Lower lobe of right lung (tissue), 2 donors: Measurements from ENCODE around the gene CA10. TPM values are rescaled to one million over a fixed set of nuclear protein-coding genes. Genes with fewer than 3 reads are reported as not detected.

ENCODE experiments used
- ATAC-seq, 2 donors: fragments of 200-7000 bp; cut with Tn5 transposase; one replicate each; pipeline ENCODE4 v1.9.1; 2020 to 2022; ENCODE audit warnings: mild to moderate bottlenecking in 2 of 2, moderate library complexity in 2 of 2
- DNase-seq: peaks from one replicate; pipeline ENCODE4 v3.0.0-alpha.2; 2020
- H3K27ac ChIP-seq: fragments of 200-600 bp; one replicate; pipeline ENCODE4 v1.8.0; 2022
- H3K27me3 ChIP-seq: fragments of 200-600 bp; one replicate; pipeline ENCODE4 v1.8.0; 2022; ENCODE audit warnings: low read depth
- H3K36me3 ChIP-seq: fragments of 200-600 bp; one replicate; pipeline ENCODE4 v1.8.0; 2022; ENCODE audit warnings: mild to moderate bottlenecking
- H3K4me1 ChIP-seq: fragments of 200-600 bp; one replicate; pipeline ENCODE4 v1.8.0; 2022
- H3K4me3 ChIP-seq: fragments of 200-600 bp; one replicate; pipeline ENCODE4 v1.8.0; 2022; ENCODE audit warnings: mild to moderate bottlenecking
- H3K9me3 ChIP-seq: fragments of 200-600 bp; one replicate; pipeline ENCODE4 v1.8.0; 2022
- intact Hi-C: fragments of 100-400 bp; cut with DNase I; formaldehyde crosslinking; loops from one replicate; pipeline ENCODE4 v1.11.0; 2022
- total RNA-seq: library from RNA; stranded (reverse); fragmentation: NEBNext Ultra II Directional; extraction: Animal tissue kit (Norgen Biotek cat#: 25700); gene quantifications from one replicate; pipeline ENCODE4 v1.2.1, GENCODE V29; 2021
- TF ChIP-seq, protein P1 (sequence below): fragments of 200-600 bp; IDR thresholded peaks from one replicate; pipeline ENCODE4 v1.8.0; 2022; ENCODE audit warnings: antibody characterized with exemption, mild to moderate bottlenecking
- donor health status: DM: no; HTN: yes; CAD: no; lungs with severe emphysema.

Gene CA10
- total RNA-seq, 1 donor from 2014 or later, result not detected

GRCh38 chr17:51709694-51710633 is 448.6 kb downstream of the CA10 start:
- ATAC-seq, result no peak
- H3K27me3 ChIP-seq, result no peaks in the 10 kb centered on the region
- no peak for DNase-seq
- no peaks in the 10 kb centered on the region for H3K36me3 ChIP-seq
- H3K27ac ChIP-seq, result no peak overlapping the region
- no peak overlapping the region for H3K4me3 ChIP-seq
- intact Hi-C loops, result no loop called here
- H3K9me3 ChIP-seq, result no peaks in the 10 kb centered on the region
- no peaks in the 10 kb centered on the region for H3K4me1 ChIP-seq
- TF ChIP-seq, protein P1, sequence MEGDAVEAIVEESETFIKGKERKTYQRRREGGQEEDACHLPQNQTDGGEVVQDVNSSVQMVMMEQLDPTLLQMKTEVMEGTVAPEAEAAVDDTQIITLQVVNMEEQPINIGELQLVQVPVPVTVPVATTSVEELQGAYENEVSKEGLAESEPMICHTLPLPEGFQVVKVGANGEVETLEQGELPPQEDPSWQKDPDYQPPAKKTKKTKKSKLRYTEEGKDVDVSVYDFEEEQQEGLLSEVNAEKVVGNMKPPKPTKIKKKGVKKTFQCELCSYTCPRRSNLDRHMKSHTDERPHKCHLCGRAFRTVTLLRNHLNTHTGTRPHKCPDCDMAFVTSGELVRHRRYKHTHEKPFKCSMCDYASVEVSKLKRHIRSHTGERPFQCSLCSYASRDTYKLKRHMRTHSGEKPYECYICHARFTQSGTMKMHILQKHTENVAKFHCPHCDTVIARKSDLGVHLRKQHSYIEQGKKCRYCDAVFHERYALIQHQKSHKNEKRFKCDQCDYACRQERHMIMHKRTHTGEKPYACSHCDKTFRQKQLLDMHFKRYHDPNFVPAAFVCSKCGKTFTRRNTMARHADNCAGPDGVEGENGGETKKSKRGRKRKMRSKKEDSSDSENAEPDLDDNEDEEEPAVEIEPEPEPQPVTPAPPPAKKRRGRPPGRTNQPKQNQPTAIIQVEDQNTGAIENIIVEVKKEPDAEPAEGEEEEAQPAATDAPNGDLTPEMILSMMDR, result no peak

GRCh38 chr17:51707216-51707615 is 451.3 kb downstream of the CA10 start:
- intact Hi-C loops, result no loop called here
- Histone ChIP-seq H3K36me3 (no peaks in the 10 kb centered on the region), H3K4me1 (no peaks in the 10 kb centered on the region), H3K27ac (no peak overlapping the region), H3K9me3 (no peaks in the 10 kb centered on the region), H3K4me3 (no peak overlapping the region), H3K27me3 (no peaks in the 10 kb centered on the region)
- ATAC-seq, result no peak
- DNase-seq, result no peak
- TF ChIP-seq, protein P1, result no peak

- no peak for DNase-seq
- Histone ChIP-seq H3K27me3 (no peaks in the 10 kb centered on the region), H3K4me3 (no peak overlapping the region), H3K27ac (no peak overlapping the region), H3K36me3 (no peaks in the 10 kb centered on the region), H3K9me3 (no peaks in the 10 kb centered on the region), H3K4me1 (no peaks in the 10 kb centered on the region)
- ATAC-seq, result no peak
- intact Hi-C loops, result no loop called here
- TF ChIP-seq, protein P1, result no peak
Observed at GRCh38 chr17:51706093-51706492, 452.4 kb downstream of the CA10 start.

DNA sequence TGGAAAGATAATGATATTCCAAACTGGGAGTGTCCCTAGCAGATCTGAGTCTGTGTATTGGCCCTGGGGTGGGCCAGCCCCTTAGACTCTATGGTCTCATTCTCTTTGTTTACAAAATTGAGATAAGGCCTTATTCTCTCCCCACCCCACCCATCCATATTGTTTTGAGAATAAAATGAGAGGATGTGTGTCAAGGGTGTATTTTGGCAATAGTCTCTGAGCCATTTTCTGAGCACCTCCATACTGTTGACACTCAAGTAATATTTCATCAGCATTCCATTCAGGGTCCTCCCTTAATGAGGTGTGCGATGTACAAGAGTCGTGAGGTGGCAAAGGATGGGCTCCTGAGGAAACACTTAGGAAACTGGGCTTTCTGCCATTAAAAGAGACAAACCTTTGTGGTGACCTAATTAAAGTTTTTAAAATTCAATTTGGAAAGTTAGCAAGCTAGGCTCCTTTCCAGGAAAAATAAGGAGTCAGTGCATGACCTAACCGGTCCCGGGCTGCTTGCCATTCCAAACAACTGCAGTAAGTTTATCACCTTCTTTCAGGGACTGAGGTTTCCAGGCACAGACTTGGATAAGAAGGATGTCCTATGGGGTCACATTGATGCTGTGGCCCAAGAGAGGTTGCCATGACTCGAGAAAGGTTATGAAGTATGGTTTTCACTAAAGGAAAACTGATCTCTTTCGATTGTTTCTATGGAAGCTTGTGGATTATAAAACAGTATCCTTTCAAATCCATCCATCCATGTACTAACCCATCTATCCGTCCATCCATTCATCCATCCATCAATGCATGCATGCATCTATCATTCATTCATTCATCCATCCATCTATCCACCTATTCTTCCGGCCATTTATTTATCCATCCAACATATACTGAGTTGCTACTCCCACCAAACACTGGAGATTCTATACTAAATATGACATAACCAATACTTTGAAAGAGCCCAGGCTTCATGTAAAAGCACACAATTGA is 454.9 kb downstream of the CA10 start:
- no peak overlapping the region for H3K4me3 ChIP-seq
- no peaks in the 10 kb centered on the region for H3K36me3 ChIP-seq
- no peak overlapping the region for H3K27ac ChIP-seq
- H3K27me3 ChIP-seq, result no peaks in the 10 kb centered on the region
- intact Hi-C loops, result no loop called here
- no peaks in the 10 kb centered on the region for H3K4me1 ChIP-seq
- DNase-seq (no peak), ATAC-seq (peak; percentile 49)
- H3K9me3 ChIP-seq, result no peaks in the 10 kb centered on the region
- TF ChIP-seq, protein P1, result no peak

- H3K9me3 ChIP-seq, result no peaks in the 10 kb centered on the region
- no peak for ATAC-seq
- no peaks in the 10 kb centered on the region for H3K36me3 ChIP-seq
- intact Hi-C loops, result no loop called here
- TF ChIP-seq, protein P1, result no peak
- no peaks in the 10 kb centered on the region for H3K4me1 ChIP-seq
- no peak overlapping the region for H3K27ac ChIP-seq
- DNase-seq, result no peak
- H3K4me3 ChIP-seq, result no peak overlapping the region
- no peaks in the 10 kb centered on the region for H3K27me3 ChIP-seq
Observed at GRCh38 chr17:51702963-51703360, 455.6 kb downstream of the CA10 start.
